SK-N-MC (cell line): ENCODE data around the gene TNFAIP8.

Experiments
- DNase-seq: peaks from one replicate; pipeline ENCODE4 v3.0.0-alpha.2; 2011; ENCODE audit warnings: low read depth, low spot score
- H3K27ac ChIP-seq: fragments of 200-600 bp; sonication (generic); 2 replicates; pipeline ENCODE4 v1.5.1; 2016; ENCODE audit warnings: mixed run types
- H3K36me3 ChIP-seq: fragments of 200-600 bp; sonication (generic); 2 replicates; pipeline ENCODE4 v1.6.1; 2017; ENCODE audit warnings: antibody characterized with exemption, low read length, mixed read lengths; ENCODE audit not compliant: insufficient read depth
- H3K4me3 ChIP-seq: fragments of 200-600 bp; sonication (generic); 2 replicates; pipeline ENCODE4 v1.5.1; 2016
- H3K9ac ChIP-seq: fragments of 200-600 bp; sonication (generic); 2 replicates; pipeline ENCODE4 v1.8.0; 2017; ENCODE audit warnings: mixed run types, mixed read lengths; ENCODE audit not compliant: insufficient read length
- H3K9me3 ChIP-seq: fragments of 200-600 bp; sonication (generic); 2 replicates; pipeline ENCODE4 v1.6.1; 2017; ENCODE audit warnings: low read depth, mild to moderate bottlenecking, antibody characterized with exemption, low read length, moderate library complexity, mixed read lengths
- EZH2 ChIP-seq: fragments of 200-600 bp; sonication (generic); IDR thresholded peaks from one replicate; pipeline ENCODE4 v1.6.1; 2017; ENCODE audit warnings: antibody characterized with exemption
- FOXP2 ChIP-seq: optimal IDR thresholded peaks from 2 replicates; pipeline ENCODE3; 2011; ENCODE audit warnings: mild to moderate bottlenecking, moderate library complexity; ENCODE audit not compliant: insufficient read depth; ENCODE audit errors: extremely low read length, control extremely low read depth
- POLR2AphosphoS5 ChIP-seq: IDR thresholded peaks from 2 replicates; pipeline ENCODE4 v1.6.1; 2012; ENCODE audit warnings: mild to moderate bottlenecking, low read depth, low read length, borderline replicate concordance

The TNFAIP8 gene

DNA sequence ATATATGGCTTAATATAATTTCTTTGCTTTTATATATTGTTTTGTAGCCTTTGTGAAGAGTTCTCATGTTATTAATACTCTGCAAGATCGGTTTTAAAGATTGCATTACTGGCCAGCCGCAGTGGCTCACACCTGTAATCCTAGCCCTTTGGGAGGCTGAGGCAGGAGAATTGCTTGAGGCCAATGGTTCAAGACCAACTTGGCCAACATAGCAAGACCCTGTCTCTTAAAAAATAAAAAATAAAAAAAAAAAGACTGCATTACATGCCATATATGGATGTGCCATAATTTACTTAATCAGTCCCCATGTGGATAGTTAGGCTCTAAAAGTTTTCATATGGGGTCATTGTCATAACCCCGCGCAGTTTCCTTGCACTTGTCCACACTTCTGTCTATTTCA lies 31.0 kb upstream of the TNFAIP8 start:
- Histone ChIP-seq H3K9ac (no peak overlapping the region), H3K27ac (peak overlapping the region; percentile 17; the same call in 1 of the 2 replicates), H3K36me3 (no peaks in the 10 kb centered on the region)

DNA sequence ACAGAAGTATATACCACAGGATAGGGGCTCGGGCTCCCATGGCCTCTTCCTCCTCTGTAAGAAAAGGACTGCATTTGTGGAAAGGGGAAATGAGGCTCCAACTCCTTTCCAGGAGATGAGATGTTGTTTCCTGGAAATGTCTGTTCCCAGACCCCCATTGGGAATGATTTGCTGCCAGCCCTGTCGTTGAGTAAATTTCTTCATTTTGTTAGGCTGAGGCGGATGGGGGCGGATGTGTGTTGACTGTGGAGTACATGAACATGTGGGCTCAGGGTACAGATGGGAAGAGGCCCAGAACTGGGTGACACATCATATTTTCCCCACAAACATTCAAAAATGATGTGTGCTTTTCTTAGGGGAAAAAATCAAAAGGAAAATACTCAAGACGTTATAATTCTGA lies 28.8 kb upstream of the TNFAIP8 start:
- H3K9me3 ChIP-seq: no peaks in the 10 kb centered on the region
- H3K27ac ChIP-seq: no peak overlapping the region
- H3K9ac ChIP-seq: no peak overlapping the region
- no peak for TF ChIP-seq FOXP2
- TF ChIP-seq EZH2: no peak
- H3K4me3 ChIP-seq: no peak overlapping the region
- DNase-seq: no peak
- H3K36me3 ChIP-seq: no peaks in the 10 kb centered on the region

More for the DNA sequence above, 31.0 kb upstream of the TNFAIP8 start:
- no peak for DNase-seq
- Histone ChIP-seq H3K9me3 (no peaks in the 10 kb centered on the region), H3K4me3 (no peak overlapping the region)
- TF ChIP-seq FOXP2: no peak
- no peak for TF ChIP-seq EZH2
- no peak for TF ChIP-seq POLR2AphosphoS5

DNA sequence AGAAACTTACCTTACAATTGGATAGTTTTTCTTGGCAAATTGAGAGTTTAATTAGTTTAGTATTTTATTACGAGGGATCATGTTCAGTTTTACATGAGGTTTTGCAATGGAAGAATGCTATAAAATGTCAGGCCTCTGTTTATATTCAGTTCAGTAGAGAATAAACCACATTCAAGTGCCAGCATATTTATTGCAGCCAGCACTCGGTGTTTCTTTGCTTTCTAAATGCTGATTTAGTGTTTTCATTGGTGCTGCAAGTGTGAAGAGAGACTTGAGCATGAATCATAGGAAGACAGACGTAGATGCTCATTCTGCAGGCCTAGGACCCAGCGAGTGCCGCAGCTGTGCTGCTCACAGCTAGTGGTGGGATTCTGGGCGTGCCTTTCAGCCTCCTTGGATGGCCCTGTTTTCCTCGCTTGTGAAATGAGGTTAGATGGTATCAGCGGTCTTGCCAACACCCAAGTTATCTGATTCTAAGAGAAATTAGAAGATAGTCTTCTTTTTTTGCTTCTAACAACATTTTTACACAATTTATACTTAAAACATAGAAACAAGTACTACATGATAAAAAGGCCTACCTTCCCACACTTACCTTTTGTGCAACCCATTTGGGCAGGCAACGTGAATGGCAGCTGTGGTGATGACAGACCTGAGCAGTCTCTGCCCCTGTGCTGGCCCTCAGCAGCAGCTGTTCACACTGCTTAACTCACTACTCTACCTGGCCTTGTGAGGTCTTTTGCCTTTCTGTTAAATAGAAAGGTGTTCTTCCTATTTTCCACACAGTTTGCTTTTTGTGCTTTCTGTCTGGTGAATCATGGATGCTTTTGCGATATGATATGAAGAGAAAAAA lies 26.8 kb upstream of the TNFAIP8 start:
- H3K9ac ChIP-seq: no peak overlapping the region
- DNase-seq: no peak
- TF ChIP-seq EZH2 (no peak), FOXP2 (no peak), POLR2AphosphoS5 (no peak)
- H3K9me3 ChIP-seq: no peaks in the 10 kb centered on the region
- H3K27ac ChIP-seq: 0 out of 2 replicates have a peak overlapping the region, but pooled peaks have one; percentile 33
- no peaks in the 10 kb centered on the region for H3K36me3 ChIP-seq
- H3K4me3 ChIP-seq: no peak overlapping the region

DNA sequence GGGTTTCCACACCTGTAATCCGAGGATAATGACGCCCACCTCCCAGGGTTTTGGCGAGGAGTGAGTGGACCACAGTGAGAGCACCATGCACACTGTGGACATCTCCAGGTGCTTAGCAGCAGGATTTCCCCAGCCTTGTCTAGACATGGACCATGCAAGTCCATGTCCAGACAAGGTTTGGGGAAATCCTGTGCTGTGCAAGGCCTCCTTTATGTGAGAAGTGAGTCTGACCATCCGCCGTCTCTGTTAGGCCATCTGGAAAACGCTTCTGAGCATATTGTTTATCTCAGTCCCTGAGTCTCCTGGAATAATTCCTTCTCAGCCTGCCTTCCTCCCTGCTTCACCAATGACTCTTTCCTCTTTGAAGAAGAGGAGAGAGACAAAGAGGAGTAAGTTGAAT lies 26.2 kb upstream of the TNFAIP8 start:
- H3K9ac ChIP-seq: no peak overlapping the region
- H3K36me3 ChIP-seq: no peaks in the 10 kb centered on the region
- H3K4me3 ChIP-seq: no peak overlapping the region
- TF ChIP-seq FOXP2: no peak
- no peak for TF ChIP-seq POLR2AphosphoS5
- no peak for TF ChIP-seq EZH2
- H3K27ac ChIP-seq: no peak overlapping the region
- H3K9me3 ChIP-seq: no peaks in the 10 kb centered on the region
- DNase-seq: no peak

DNA sequence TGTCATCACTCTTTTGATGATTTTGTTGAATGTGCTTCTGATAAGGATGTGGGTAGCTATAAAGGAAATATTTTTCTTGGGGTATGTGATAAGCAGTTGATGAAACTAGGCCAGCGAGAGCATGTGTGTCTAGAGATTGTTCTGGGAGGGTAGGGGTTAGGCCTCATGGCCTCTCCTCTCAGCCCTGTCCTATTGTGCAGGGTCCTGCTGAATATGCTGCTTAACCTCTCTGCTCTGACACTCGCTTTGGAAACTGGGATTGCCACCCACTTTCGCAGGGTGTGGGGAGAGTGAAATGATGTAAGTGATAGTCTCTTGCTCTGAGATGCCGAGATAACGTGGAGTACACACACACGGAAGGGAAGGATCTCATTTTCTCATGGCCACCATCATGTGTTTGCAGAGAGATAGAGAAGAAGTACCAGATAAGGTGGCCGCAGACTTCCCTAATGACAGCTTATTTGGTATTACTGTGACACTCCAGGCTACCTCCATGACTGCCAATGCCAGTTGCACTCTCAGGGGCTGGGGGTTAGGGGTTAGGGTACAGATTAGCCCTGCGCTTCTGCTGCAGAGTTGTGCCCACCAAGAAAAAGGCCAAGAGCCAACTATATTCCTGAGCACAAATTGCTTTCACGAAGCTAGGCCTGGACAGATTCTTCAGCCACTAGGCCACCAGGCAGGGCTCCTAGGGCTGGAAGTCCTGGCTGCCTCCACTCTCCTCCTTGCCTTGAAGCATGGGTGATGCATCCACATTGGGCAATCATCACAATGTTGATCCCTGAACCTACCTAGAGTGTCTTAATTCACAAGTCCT lies 25.2 kb upstream of the TNFAIP8 start:
- H3K9ac ChIP-seq: no peak overlapping the region
- DNase-seq: no peak
- H3K9me3 ChIP-seq: no peaks in the 10 kb centered on the region
- H3K27ac ChIP-seq: no peak overlapping the region
- no peak for TF ChIP-seq POLR2AphosphoS5
- TF ChIP-seq FOXP2: no peak
- no peak for TF ChIP-seq EZH2
- no peaks in the 10 kb centered on the region for H3K36me3 ChIP-seq
- no peak overlapping the region for H3K4me3 ChIP-seq

DNA sequence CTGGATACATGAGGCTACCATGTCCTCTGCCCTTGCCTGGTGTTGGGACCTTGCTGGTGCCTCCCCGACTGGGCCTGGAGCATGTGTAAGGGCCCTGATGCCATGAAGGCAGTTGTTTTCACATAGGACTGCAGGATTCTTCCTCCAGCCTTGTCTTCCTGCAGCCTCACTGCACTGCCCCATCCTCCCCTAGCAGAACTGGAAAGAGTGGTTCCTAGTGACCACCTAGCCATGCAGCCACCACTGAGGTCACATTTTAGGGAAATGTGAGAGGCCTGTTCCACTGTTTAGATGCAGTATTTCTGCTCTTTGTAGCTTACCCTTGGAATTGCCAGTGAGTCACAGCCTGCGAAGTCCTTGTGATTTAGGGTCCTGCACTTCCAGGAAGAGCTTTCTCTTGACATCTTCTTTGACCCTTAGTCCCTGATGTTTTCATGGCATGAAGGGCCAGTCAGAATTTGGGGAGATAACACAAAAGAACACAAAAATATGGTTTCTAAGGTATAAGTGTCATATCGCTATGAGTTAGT lies 24.2 kb upstream of the TNFAIP8 start:
- H3K4me3 ChIP-seq: no peak overlapping the region
- TF ChIP-seq EZH2 (no peak), POLR2AphosphoS5 (no peak)
- no peak overlapping the region for H3K9ac ChIP-seq
- H3K36me3 ChIP-seq: no peaks in the 10 kb centered on the region
- no peak overlapping the region for H3K27ac ChIP-seq
- no peaks in the 10 kb centered on the region for H3K9me3 ChIP-seq
- no peak for DNase-seq

DNA sequence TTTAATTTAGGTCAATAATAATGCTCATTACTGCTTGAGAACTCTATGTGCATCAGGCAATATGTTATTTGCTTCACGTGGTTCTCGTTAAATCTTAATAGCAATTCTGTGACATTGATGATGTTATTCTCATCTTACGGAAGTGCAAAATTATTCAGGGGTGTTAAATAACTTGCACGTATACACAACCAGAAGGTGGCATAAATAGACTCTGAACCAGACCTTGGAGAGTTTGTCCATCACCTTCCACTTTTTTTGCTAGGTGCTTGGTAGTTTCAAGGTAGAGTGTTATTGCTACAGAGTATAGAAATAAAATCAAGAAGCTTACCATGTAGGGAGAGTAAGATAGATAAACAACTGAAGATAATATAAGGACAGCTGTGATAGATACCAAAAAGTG lies 23.6 kb upstream of the TNFAIP8 start:
- H3K9ac ChIP-seq: no peak overlapping the region
- TF ChIP-seq POLR2AphosphoS5 (no peak), EZH2 (no peak), FOXP2 (no peak)
- H3K9me3 ChIP-seq: no peaks in the 10 kb centered on the region
- H3K27ac ChIP-seq: no peak overlapping the region
- DNase-seq: no peak
- H3K36me3 ChIP-seq: no peaks in the 10 kb centered on the region
- H3K4me3 ChIP-seq: no peak overlapping the region

DNA sequence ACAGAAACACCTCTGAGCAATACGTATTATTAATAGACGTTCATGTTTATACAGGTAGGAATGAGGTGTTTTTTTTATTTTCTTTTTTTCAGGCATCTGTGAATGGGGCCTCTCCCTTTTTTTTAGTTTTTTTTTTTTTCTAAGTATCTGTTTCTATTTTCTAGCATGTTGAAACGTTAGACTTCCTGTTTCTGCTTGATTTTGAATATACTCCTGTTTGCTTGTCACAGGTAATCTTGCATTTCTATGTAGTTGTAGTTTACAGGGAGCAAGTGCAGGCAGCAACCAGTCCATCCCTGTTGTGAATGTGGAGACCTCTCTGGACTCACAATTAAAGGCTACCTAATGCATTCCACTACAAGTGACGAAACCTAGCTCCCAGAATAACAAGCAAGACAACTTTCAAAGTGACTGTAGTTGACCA lies 22.8 kb upstream of the TNFAIP8 start:
- H3K4me3 ChIP-seq: no peak overlapping the region
- no peak overlapping the region for H3K9ac ChIP-seq

DNA sequence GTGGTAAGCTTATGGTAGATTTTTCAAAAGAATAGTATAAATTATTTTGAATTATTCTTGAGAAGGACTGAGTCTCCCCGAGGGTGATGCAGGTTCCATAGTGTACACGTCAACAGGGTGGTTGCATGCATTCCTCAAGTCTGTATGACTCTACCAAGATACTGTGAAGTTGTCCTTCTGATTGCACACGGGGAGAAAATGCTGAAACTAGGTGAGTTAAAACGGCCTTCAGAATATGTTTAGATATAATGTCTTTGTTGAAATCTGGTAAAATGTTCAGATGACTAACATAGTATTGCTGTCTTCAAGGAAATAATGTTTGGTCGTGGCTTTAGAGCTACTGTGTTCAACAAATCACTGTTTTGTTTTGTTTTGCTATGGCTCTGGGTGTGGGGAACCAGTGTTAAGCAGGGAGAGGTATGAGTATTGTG lies 22.4 kb upstream of the TNFAIP8 start:
- no peak overlapping the region for H3K27ac ChIP-seq
- no peak for DNase-seq
- no peaks in the 10 kb centered on the region for H3K36me3 ChIP-seq
- no peak for TF ChIP-seq EZH2
- no peak overlapping the region for H3K4me3 ChIP-seq
- no peak overlapping the region for H3K9ac ChIP-seq
- H3K9me3 ChIP-seq: no peaks in the 10 kb centered on the region

More for the DNA sequence above, 22.8 kb upstream of the TNFAIP8 start:
- Histone ChIP-seq H3K9me3 (no peaks in the 10 kb centered on the region), H3K36me3 (no peaks in the 10 kb centered on the region), H3K27ac (no peak overlapping the region)
- TF ChIP-seq EZH2: no peak
- TF ChIP-seq FOXP2: no peak
- no peak for TF ChIP-seq POLR2AphosphoS5
- DNase-seq: no peak
